Myometrial cell (primary cell): Measurements from ENCODE around the gene SLC4A11. TPM values are rescaled to one million over a fixed set of nuclear protein-coding genes. Genes with fewer than 3 reads are reported as not detected.

Source experiments
- total RNA-seq: library from RNA; depleted of rRNA; stranded (reverse); fragments of >200 nt; gene quantifications from 2 replicates; pipeline ENCODE4 v1.2.3, GENCODE V29; 2015

The SLC4A11 gene
- total RNA-seq = 0.58 and 1.2 TPM in 2 replicates

DNA sequence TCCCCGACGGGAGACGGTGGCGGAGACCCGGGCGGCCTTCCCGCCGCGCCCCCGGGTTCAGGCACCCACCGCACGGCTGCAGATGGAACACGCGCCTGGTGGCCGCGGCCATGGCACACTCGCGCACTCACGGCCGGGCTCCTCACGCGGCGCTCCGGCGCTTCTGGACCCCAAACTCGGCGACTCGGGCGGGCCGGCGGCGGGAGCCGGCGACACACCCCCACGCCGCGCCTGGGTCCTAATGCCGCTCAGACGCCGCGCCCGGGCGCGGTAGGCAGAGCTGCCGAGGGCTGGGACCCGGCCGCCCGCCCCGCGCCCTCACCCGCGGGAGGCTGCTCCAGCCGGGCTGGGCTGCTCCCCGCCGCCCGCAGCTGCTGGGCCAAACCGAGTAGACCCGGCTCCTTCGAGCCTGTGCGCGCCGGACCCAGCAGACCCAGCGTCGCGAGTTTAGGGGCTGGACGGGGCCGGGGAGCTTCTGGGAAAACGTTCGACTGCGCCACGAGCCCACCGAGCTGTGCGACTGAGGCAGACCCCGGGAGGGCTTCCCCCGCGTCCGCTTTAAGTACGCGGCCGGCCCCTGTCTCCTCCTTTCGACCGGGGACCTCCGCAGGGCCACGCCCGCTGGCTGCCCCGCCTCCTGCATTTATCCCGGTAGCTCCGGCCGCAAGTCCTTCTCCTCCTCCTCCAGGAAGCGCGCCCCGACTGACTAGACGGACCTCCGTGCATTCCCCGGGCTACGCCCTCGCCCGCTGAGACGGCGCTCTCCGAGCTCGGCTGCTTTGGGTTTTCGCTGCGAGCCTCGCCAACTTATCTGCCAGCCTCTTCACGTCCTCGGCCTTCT lies at the start of gene SLC4A11:
Gene SLC4A11 (minus strand): TSS at position 165 of the 841 bp plus-strand sequence. CDS start 53 bp downstream, at position 112.

DNA sequence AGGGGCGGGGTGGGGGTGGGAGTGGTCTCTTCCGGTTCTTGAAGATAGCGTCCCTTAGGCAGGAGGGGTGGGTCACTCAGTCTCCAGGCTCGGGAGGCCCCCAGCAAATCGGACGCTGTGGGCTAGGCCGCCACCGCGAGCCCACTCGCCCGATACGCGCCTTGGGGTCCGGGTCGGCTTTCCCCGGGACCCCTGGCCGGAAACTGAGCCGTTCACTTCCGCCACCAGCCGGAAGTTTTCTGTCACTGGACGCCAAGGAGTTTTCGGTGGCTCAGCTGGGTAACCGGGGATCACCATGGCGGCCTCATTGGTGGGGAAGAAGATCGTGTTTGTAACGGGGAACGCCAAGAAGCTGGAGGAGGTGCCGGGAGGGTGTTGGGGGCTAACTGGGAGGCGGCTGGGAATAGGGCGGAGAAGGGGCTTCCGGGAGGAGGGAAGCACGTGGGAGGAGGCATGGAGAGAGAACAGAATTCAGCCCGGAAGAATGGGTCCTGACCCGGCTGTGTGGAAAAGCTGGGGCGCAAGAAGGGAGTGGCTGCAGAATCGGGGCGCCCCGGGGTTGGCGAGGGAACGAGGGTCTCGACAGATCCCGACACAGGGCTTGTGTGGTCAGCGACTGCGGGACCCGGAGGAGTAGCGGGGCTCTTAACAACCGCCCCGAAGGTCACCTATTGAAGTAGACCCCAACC lies 29.6 kb downstream of the SLC4A11 start, which contains the start of gene ITPA:
Gene ITPA (plus strand): TSS at position 242 of the 689 bp plus-strand sequence. CDS start 54 bp downstream, at position 296.

DNA sequence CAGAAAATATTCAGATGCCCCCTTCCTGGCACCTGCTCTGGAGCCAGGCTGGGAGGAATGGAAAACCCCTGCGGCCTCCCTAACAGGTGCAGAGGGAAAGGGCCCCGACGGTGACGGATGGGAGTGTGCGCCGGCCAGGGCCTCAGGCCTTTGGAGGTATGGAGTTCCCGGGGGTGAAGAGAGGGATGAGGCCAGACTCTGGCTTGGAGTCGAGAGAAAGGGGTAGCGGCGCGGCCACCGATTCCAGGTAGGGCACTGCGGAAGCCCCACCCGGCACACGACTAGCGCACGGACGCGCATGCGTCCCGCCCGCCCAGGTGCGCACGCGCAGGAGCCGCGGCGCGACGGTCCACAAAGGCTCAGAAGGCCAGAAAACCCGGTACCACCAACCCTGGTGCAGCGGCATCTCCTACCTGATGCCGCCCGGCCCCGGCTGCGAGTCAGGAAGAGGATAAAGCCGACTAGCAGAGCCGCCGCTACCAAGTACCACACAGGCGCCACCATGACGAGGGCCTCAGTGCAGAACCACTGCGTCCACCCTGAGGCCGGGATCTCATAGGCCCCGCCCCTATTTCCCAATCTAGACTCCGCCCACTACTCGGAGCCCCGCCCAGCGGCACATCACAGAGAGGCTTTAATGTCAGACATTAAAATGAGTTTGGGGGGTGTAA lies 34.7 kb downstream of the SLC4A11 start, which contains the start of gene DDRGK1:
Gene DDRGK1 (minus strand): TSS at position 559 of the 671 bp plus-strand sequence. CDS start 55 bp downstream, at position 504.

Other genes with a start within 250 kb of the SLC4A11 start
- gene GNRH2, start 195.6 kb downstream of the SLC4A11 start, total RNA-seq = 0.35 TPM in 1 of 2 replicates, not detected in the other
- gene MRPS26, start 193.1 kb downstream of the SLC4A11 start, total RNA-seq = 52.6 and 59.1 TPM in 2 replicates
- not detected in 2 replicates for gene OXT, start 167.6 kb downstream of the SLC4A11 start, total RNA-seq
- gene AVP, start 154.5 kb downstream of the SLC4A11 start, total RNA-seq = not detected in 2 replicates
- gene FASTKD5, start 79.3 kb downstream of the SLC4A11 start, total RNA-seq = 8.9 and 12.2 TPM in 2 replicates
- gene UBOX5, start 79.3 kb downstream of the SLC4A11 start, total RNA-seq = 4.0 and 4.1 TPM in 2 replicates
- gene LZTS3, start 65.6 kb downstream of the SLC4A11 start, total RNA-seq = 4.0 and 8.3 TPM in 2 replicates
- gene DDRGK1, start 34.5 kb downstream of the SLC4A11 start, total RNA-seq = 58.3 and 64.3 TPM in 2 replicates
- gene ITPA, start 29.7 kb downstream of the SLC4A11 start, total RNA-seq = 81.3 and 85.6 TPM in 2 replicates
- 9.8 and 12.2 TPM in 2 replicates for gene DNAAF9, start 168.5 kb upstream of the SLC4A11 start, total RNA-seq
- gene ATRN, start 231.8 kb upstream of the SLC4A11 start, total RNA-seq = 17.6 and 22.5 TPM in 2 replicates